ENCODE measurements around the gene IL22RA2.
A peak's percentile ranks its signal among the peaks of the same experiment; 100 is the strongest.

The IL22RA2 gene

GRCh38 chr6:137094411-137095008 lies 78.9 kb downstream of the IL22RA2 start:
- DNase-seq = peak; percentile 11 to 32
